ENCODE measurements around the gene RAB11A.
"Not testable (repeated sequence)": the region's sequence is repeated elsewhere in the genome, so short reads cannot be mapped to it uniquely, and the experiment has no call there.

The RAB11A gene

DNA sequence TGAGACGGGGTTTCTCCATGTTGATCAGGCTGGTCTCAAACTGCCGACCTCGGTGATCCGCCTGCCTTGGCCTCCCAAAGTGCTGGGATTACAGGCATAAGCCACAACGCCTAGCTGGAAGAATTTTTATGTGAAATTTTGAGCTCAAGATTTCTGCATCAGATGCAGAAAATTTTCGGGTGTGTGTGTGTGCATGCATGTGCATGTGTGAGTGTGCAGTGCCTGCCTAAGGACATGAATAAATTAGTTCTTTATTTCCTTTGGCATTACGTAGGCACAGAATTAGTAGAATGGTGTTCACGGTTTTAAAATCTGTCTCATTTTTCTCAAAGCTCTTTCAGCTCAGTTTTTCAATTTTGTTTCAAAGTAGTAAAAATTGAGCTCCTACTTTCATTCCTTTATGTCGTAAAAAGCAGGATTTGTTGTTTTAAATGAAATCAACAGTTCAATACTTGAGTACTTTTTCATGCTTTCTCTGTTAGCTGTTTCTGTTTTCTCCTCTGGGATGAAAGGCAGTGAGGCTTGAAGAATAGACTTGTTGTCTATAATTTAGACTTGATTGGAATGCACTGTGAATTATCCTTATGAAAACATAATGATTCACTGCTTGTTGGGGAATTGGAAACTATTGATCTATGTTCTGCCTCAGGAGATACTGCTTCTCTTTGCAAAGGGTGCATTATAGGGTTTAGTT, 23.3 kb upstream of the RAB11A start:
- DNase-seq = no peak

DNA sequence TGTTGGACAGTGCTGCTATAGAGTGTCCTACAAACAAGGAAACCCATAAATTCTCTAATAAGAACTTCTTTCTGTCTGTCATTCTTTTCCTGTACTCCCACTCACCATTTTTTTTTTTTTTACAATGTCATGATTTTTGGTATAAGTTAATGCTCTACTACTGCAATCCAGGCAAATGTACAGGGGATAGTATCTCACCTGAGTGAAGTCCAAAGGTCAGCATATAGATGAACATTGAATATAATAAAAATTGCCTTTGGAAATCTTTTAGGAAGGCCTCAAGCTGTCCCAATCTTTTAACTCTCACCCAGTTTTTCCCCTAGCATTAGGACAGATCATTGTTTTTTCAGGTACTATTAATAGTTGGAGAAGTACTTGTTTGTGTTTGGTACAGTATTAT, 21.3 kb upstream of the RAB11A start:
- DNase-seq = no peak

DNA sequence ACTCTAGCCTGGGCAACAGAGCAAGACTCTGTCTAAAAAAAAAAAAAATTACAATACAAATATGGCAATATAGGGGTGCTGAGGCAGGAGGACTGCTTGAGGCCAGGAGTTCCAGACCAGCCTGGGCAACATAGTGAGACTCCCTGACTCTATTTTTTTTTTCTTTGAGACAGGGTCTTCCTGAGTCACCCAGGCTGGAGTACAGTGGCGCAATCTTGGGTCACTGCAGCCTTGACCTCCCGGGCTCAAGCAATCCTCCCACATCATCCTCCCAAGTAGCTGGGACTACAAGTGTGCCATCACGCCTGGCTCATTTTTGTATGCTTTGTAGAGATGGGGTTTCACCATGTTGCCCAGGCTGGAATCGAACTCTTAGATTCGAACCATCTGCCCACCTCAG, 17.3 kb upstream of the RAB11A start:
- DNase-seq = no peak

DNA sequence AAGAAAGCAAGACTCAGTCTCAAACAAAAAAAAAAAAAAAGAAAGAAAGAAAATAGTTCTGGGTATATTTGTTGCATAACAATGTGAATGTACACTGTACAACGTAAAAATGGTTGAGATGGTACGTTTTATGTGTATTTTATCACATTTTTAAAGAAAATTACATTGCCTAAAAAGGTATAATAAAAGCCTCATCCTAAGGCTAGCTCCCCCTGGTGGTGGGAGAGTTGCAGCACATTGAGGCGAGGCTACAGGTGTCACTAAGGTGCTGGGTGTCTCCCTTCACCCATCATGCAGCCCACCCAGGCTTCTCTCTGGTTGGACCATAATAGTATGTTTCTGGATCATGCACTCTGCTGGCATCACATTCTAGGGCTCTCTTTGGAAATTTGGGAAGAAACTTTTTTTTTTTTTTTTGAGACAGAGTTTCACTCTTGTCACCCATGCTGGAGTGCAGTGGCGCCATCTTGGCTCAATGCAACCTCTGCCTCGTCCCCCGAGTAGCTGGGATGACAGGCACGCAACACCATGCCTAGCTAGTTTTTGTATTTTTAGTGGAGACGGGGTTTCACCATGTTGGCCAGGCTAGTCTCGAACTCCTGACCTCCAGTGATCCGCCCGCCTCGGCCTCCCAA, 12.4 kb upstream of the RAB11A start:
- peak; percentile 66 for DNase-seq

DNA sequence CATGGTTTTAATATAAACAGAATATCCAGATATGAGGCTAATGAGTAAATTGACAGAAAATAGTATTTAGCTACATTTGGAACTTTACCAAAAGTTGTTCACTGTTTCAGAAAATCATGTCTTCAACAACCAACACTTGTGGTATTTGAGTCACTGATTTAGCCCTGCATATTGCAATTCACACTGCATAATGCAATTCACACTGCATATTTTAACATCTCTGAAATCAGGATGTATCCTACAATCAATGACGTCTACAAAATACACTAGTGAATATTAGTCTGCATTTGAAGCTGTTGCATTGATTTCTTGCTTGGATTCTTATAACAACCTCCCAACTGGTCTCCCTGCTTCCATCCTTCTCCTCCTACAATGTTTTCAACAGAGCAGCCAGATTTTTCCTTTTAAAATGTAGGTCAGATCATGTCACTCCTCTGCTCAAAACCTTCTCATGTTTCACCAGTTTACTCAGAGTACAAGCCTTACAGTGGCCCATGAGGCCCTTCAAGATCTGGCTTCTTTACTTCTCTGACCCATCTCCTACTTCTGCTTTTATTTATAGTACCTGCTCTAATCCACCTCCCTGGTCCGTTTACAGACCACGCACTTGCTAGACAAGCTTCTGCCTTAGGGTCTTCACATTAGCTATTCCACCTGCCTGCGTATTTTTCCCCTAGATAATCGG, 11.4 kb upstream of the RAB11A start:
- no peak for DNase-seq

DNA sequence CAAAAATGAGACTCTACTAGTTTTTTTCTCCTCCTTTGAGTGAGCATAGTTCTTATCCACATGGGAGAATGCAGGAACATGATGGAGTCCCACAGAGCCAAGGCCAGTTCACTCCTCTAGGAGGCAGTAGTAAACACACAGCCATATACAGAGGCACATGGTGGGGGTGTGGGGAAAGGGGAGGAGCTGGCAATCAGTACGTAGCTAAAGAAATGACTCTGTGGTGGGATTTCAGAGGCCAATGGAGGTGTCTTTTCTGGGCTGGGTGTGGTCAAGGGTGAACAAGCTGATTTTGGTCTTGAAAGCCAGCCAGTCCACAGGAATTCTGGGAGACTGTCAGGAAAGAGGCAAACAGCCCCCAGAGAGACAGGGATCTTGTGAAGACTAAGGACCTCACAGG, 6.6 kb upstream of the RAB11A start:
- peak; percentile 72 for DNase-seq

DNA sequence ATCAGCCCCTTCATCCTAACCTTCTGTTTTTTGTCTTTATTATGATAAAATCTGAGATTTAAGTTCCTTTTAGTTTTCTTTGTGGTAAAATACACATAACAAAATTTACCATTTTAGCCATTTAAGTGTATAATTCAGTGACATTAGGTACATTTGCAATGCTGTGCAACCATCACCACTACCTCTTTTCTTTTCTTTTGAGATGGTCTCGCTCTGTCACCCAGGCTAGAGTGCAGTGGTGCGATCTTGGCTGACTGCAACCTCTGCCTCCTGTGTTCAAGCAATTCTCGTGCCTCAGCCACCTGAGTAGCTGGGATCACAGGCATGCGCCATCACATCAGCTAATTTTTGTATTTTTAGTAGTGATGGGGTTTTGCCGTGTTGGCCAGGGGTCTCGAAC, 6.2 kb upstream of the RAB11A start:
- DNase-seq = no peak

GRCh38 chr15:65867244-65867643, 2.0 kb upstream of the RAB11A start:
- no peak for DNase-seq

DNA sequence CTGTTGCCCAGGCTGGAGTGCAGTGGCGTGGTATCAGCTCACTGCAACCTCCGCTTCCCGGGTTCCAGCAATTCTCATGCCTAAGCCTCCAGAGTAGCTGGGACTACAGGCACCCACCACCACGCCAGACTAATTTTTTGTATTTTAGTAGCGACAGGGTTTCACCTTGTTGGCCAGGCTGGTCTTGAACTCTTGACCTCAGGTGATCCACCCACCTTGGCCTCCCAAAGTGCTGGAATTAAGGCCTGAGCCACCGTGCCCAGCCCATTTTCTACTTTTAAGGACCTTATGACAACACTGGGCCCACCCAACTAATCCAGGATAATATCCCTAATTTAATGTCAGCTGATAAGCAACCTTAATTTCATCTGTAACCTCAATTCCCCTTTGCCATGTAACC, 1.4 kb upstream of the RAB11A start:
- DNase-seq = not testable (repeated sequence)

DNA sequence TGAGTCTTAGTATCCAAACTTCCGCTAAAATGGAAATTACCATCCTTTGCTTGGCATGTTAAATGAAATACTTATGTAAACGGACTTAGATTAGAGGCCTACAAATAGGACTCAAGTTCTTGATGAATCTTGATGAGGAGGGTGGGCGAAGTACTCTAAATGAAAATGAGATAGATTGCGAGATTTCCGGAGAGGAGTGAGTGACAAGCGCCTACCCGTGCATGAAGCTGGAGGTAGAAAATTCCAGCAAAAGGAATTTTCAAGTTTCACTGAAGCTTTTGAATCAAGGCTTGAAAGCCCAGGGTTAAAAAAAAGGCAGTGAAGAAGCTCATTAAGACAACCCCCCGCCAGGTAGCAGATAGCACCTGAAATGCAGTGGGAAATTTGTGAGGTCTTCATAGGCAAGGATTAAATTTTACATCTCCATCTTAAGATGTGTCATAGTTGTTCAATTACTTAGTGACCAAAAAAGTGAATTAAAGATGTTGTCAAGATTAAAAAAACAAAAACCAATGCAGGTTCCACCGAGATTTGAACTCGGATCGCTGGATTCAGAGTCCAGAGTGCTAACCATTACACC, 655 bp upstream of the RAB11A start:
- DNase-seq = no peak

- DNase-seq = peak; percentile 42
These were observed 922 bp downstream of the RAB11A start for GRCh38 chr15:65869954-65870871.

GRCh38 chr15:65870889-65871533, 1.7 kb downstream of the RAB11A start:
- DNase-seq = no peak

DNA sequence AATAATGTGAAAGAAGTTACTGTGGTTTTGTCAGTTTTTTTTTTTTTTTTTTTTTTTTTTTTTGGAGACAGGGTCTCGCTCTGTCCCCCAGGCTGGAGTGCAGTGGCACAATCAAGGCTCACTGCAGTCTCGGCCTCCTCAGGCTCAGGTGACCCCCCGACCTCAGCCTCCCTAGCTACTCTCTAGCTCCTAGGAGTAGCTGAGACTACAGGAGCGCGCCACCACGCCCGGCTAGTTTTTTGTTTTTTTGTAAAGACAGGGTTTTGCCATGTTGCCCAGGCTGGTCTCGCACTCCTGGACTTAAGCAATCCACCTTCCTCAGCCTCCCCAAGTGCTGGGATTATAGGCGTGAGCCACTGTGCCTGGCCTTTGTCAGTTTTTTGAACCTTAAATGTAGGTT, 2.6 kb downstream of the RAB11A start:
- not testable (repeated sequence) for DNase-seq

GRCh38 chr15:65872596-65872995, 3.3 kb downstream of the RAB11A start:
- not testable (repeated sequence) for DNase-seq

GRCh38 chr15:65873256-65873655, 4.0 kb downstream of the RAB11A start:
- no peak for DNase-seq

- no peak for DNase-seq
These were observed 6.2 kb downstream of the RAB11A start for GRCh38 chr15:65875458-65875857.

DNA sequence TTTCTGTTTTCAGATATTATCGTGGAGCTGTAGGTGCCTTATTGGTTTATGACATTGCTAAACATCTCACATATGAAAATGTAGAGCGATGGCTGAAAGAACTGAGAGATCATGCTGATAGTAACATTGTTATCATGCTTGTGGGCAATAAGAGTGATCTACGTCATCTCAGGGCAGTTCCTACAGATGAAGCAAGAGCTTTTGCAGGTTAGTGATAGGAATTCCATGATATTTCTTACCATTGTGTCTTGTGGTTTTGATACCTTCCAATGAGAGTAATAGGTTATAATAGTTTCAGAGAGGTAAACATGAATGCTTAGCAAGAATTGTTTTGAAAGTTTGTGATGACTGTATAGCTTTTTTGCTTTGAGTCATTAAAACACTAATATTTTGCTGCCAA, 8.5 kb downstream of the RAB11A start:
- DNase-seq = no peak

DNA sequence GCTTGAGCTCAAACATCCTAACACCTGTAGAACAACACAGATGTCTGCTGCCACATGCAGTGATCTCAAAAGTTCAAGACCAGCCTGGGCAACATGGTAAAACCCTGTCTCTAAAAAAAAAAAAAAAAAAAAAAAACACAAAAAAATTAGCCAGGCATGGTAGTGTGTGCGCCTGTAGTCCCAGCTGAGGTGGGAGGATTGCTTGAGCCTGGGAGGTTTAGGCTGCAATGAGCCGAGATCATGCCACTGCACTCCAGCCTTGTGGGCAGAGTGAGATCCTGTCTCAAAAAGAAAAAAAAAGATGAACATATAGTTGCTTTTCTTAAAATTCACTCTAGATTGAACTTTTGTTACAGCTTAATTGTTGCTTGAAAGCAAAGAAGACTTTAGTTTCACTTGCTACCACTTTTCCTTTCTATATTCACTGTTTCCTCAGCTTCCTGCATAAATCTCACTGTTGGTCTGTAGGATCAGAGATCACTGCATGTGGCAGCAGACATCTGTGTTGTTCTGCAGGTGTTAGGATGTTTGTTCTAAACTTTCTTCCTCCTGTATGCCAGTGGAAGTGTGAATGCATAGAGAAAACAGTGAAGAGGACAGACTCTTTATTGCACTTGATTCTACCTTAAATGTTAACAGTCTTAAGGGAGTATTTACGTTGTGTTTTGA, 12.6 kb downstream of the RAB11A start:
- DNase-seq = no peak

DNA sequence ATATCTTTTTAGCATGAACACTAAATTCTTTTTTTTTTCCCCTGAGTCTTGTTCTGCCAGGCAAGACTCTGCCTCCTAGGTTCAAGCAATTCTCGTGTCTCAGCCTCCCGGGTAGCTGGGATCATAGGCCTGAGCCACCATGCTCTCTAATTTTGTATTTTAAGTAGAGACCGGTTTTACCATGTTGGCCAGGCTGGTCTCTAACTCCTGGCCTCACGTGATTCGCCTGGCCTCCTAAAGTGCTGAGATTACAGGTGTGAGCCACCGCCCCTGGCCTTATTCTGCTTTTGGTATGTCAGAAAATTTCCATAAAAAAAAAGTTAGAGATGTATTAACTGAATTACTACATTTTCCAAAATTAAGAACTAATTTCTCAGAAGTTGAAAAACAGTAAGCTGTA, 14.3 kb downstream of the RAB11A start:
- no peak for DNase-seq

DNA sequence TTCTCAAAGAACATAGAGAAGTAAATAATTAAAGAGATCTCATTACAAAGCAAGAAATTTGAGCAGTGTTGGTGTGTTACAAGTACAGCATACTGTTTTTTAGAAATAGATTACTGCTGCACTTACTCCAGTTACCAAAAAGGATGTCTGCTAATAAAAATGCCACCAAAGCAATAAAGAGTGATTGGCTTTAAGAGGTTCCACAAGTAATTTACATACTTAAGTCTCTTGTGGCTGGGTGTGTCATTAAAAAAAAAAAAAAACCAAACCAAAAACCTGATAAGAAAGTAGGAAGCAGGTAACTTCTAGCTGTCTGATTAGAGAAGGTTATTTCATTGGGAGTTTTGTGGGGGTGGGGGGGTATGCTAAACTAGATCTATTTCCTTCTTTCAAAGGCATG, 15.2 kb downstream of the RAB11A start:
- no peak for DNase-seq

DNA sequence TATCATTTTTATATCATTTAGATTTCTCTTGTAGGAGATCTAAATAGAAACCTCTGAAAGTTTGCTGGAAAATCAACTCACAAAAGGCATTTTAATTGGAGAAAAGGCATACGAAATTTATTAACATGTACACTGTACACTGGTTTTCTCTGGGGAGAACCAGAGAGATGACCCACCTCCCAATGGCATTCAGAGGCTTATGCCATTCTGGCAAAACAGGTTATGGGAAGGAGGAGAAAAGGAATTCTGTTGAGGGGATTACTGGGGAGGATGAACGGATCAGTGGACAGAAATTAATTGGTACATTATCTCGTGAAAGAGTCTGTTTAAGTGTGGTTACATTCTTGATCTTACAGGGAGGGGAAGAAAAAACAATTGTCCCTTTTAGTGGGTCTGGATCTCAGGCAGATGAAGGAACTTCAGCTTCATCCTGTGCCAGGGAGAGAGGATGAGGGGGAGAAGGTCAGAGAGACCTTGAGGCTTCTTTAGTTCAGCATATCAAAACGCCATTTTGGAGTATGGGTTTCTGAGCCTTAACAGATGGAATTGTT, 16.5 kb downstream of the RAB11A start:
- no peak for DNase-seq

Data from NCI-H146 (cell line).